Kidney tubule cell (primary cell): ENCODE data around the gene TMEM231.

Experiments used
- DNase-seq: peaks from one replicate; pipeline ENCODE4 v3.0.0-alpha.2; 2018; ENCODE audit warnings: low spot score

Gene TMEM231

GRCh38 chr16:75488322-75488721, 67.7 kb downstream of the TMEM231 start:
- DNase-seq: no peak
